IMR-90 (cell line): ENCODE results near the gene STRN4. TPM values are rescaled to one million over a fixed set of nuclear protein-coding genes. Genes with fewer than 3 reads are reported as not detected.

ENCODE experiments used
- ATAC-seq: fragments of 200-7000 bp; cut with Tn5 transposase; 2 replicates; pipeline ENCODE4 v1.9.1; 2020; ENCODE audit warnings: low read depth, mild to moderate bottlenecking, moderate library complexity
- BruUV-seq: library from RNA; stranded (reverse); fragments of 400-500 nt; replicated peaks from 2 replicates; lab custom pipeline; 2021; lab: Mats Ljungman, UMichigan
- CTCF ChIA-PET: fragments of 300-600 bp; formaldehyde crosslinking; extraction: SDS; loops from one replicate; lab custom pipeline; 2021; ENCODE audit warnings: antibody characterized with exemption; lab: Yijun Ruan, JAX
- POLR2A ChIA-PET: fragments of 300-600 bp; sonication (Branson Sonifier 250); formaldehyde crosslinking; loops from one replicate; lab custom pipeline; 2022; ENCODE audit warnings: antibody characterized with exemption; ENCODE audit not compliant: unreplicated experiment; lab: Charles Lee
- DNase-seq: peaks from one replicate; pipeline ENCODE4 v3.0.0; 2013
- H2AFZ ChIP-seq: replicated peaks from 2 replicates; pipeline ENCODE3; 2013; ENCODE audit warnings: low read length, mild to moderate bottlenecking; ENCODE audit not compliant: poor library complexity
- H2AK5ac ChIP-seq: 2 replicates; pipeline ENCODE4 v1.6.1; 2013; ENCODE audit warnings: low read depth, low read length, inconsistent platforms
- H2AK9ac ChIP-seq: replicated peaks from 2 replicates; pipeline ENCODE3; 2013; ENCODE audit warnings: mild to moderate bottlenecking, low read depth, low read length, moderate library complexity; ENCODE audit not compliant: poor library complexity
- H2BK120ac ChIP-seq: 2 replicates; pipeline ENCODE4 v1.6.1; 2013; ENCODE audit warnings: low read depth, low read length, inconsistent platforms
- H2BK15ac ChIP-seq: 3 replicates; pipeline ENCODE4 v1.6.1; 2013; ENCODE audit warnings: low read depth, low read length, inconsistent platforms
- H2BK20ac ChIP-seq: 2 replicates; pipeline ENCODE4 v1.6.1; 2013; ENCODE audit warnings: low read depth, mild to moderate bottlenecking, inconsistent platforms, low read length, moderate library complexity
- H2BK5ac ChIP-seq: 2 replicates; pipeline ENCODE4 v1.6.1; 2013; ENCODE audit warnings: mild to moderate bottlenecking, low read depth, low read length, inconsistent platforms; ENCODE audit not compliant: poor library complexity, severe bottlenecking
- H3K14ac ChIP-seq: replicated peaks from 2 replicates; pipeline ENCODE4 v1.6.1; 2013; ENCODE audit warnings: low read depth, low read length, inconsistent platforms
- H3K18ac ChIP-seq: 2 replicates; pipeline ENCODE4 v1.6.1; 2013; ENCODE audit warnings: low read depth, low read length, control low read depth
- H3K23ac ChIP-seq: 2 replicates; pipeline ENCODE4 v1.6.1; 2013; ENCODE audit warnings: low read depth, low read length, inconsistent platforms
- H3K27ac ChIP-seq: 2 replicates; pipeline ENCODE4 v1.5.1; 2013; ENCODE audit warnings: mild to moderate bottlenecking, control low read depth, low read length; ENCODE audit not compliant: insufficient read depth
- H3K27me3 ChIP-seq: 2 replicates; pipeline ENCODE4 v1.6.1; 2013; ENCODE audit warnings: low read length; ENCODE audit not compliant: control insufficient read depth, insufficient read depth
- H3K36me3 ChIP-seq: 2 replicates; pipeline ENCODE4 v1.6.1; 2013; ENCODE audit warnings: low read length, mixed read lengths; ENCODE audit not compliant: control insufficient read depth, insufficient read depth
- H3K4ac ChIP-seq: 2 replicates; pipeline ENCODE4 v1.6.1; 2013; ENCODE audit warnings: low read depth, low read length, inconsistent platforms
- H3K4me1 ChIP-seq: 2 replicates; pipeline ENCODE4 v1.6.1; 2013; ENCODE audit warnings: low read length, mixed read lengths; ENCODE audit not compliant: control insufficient read depth, insufficient read depth
- H3K4me2 ChIP-seq: 2 replicates; pipeline ENCODE4 v1.6.1; 2013; ENCODE audit warnings: low read depth, mild to moderate bottlenecking, control low read depth, low read length, moderate library complexity
- H3K4me3 ChIP-seq: 2 replicates; pipeline ENCODE4 v1.5.1; 2013; ENCODE audit warnings: low read depth, mild to moderate bottlenecking, control low read depth, low read length, moderate library complexity; ENCODE audit not compliant: insufficient read depth
- H3K56ac ChIP-seq: 2 replicates; pipeline ENCODE4 v1.6.1; 2013; ENCODE audit warnings: low read length, inconsistent platforms; ENCODE audit not compliant: insufficient read depth; ENCODE audit errors: extremely low read depth
- H3K79me1 ChIP-seq, 2 experiments: 2 replicates each; pipeline ENCODE4 v1.6.1; 2013; ENCODE audit warnings: low read length in 2 of 2, inconsistent platforms in 1 of 2, low read depth in 1 of 2
- H3K9ac ChIP-seq: 2 replicates; pipeline ENCODE4 v1.6.1; 2013; ENCODE audit warnings: low read depth, low read length, control low read depth
- H3K9me1 ChIP-seq: 2 replicates; pipeline ENCODE4 v1.6.1; 2013; ENCODE audit warnings: low read length, inconsistent platforms; ENCODE audit not compliant: insufficient read depth
- H3K9me3 ChIP-seq: 2 replicates; pipeline ENCODE4 v1.6.1; 2013; ENCODE audit warnings: low read length; ENCODE audit not compliant: control insufficient read depth, insufficient read depth
- H4K20me1 ChIP-seq: 2 replicates; pipeline ENCODE4 v1.6.1; 2013; ENCODE audit warnings: low read length, inconsistent platforms; ENCODE audit not compliant: insufficient read depth
- H4K5ac ChIP-seq: 2 replicates; pipeline ENCODE4 v1.6.1; 2013; ENCODE audit warnings: mild to moderate bottlenecking, low read depth, low read length, control low read depth
- H4K8ac ChIP-seq, 2 experiments: 2 replicates each; pipeline ENCODE4 v1.6.1; 2013; ENCODE audit warnings: low read depth in 2 of 2, low read length in 2 of 2, control low read depth in 1 of 2, inconsistent platforms in 1 of 2
- H4K91ac ChIP-seq: 2 replicates; pipeline ENCODE4 v1.6.1; 2013; ENCODE audit warnings: low read depth, low read length, inconsistent platforms; ENCODE audit not compliant: insufficient read depth
- FOS ChIP-seq: fragments of 150-350 bp; IDR thresholded peaks from 2 replicates; pipeline ENCODE4 v1.6.1; 2016; ENCODE audit warnings: low read depth, low read length
- MAFK ChIP-seq: IDR thresholded peaks from 2 replicates; pipeline ENCODE4 v1.6.1; 2012; ENCODE audit warnings: low read depth, low read length, improper control_type of control experiment
- MXI1 ChIP-seq: IDR thresholded peaks from 2 replicates; pipeline ENCODE4 v1.6.1; 2012; ENCODE audit warnings: low read depth, mild to moderate bottlenecking, low read length, moderate library complexity, borderline replicate concordance
- POLR2A ChIP-seq: IDR thresholded peaks from 2 replicates; pipeline ENCODE4 v1.6.1; 2012; ENCODE audit warnings: mild to moderate bottlenecking, low read depth, low read length
- RAD21 ChIP-seq: IDR thresholded peaks from 2 replicates; pipeline ENCODE4 v1.6.1; 2012; ENCODE audit warnings: low read length, improper control_type of control experiment
- RFX5 ChIP-seq: IDR thresholded peaks from 2 replicates; pipeline ENCODE4 v1.8.0; 2012; ENCODE audit warnings: low read depth, mild to moderate bottlenecking, low read length, moderate library complexity
- WGBS, 2 experiments: methylation state at CpG; one replicate each; pipeline versions ENCODE4 v1.1.5 to v1.1.7; 2013; ENCODE audit warnings: missing lambda C conversion rate in 2 of 2; ENCODE audit not compliant: insufficient read length in 1 of 2; ENCODE audit errors: extremely low coverage in 2 of 2; 5-methylcytosine and 5-hydroxymethylcytosine counted together
- dilution Hi-C: fragments of 300-500 bp; cut with HindIII; formaldehyde crosslinking; loops from one replicate; pipeline ENCODE4 v1.14.3; 2018; ENCODE audit warnings: low sequenced_read_pairs; ENCODE audit not compliant: unreplicated experiment
- in situ Hi-C: fragments of 300-500 bp; cut with MboI; formaldehyde crosslinking; loops from 3 replicates; pipeline ENCODE4 v1.14.3; 2019; ENCODE audit warnings: low sequenced_read_pairs, inconsistent platforms, mixed read lengths
- intact Hi-C: fragments of 100-400 bp; cut with micrococcal nuclease; formaldehyde crosslinking; loops from 2 replicates; pipeline ENCODE4 v1.10.0; 2022
- polyA plus RNA-seq, 3 experiments: library from polyadenylated mRNA; depleted of rRNA; stranded (reverse); fragments of >200 nt; gene quantifications; 2 replicates each; pipeline ENCODE4 v1.2.3, GENCODE V29; 2012; ENCODE audit warnings: low replicate concordance in 1 of 3
- total RNA-seq: library from RNA; depleted of rRNA; stranded (reverse); fragments of >200 nt; gene quantifications from 2 replicates; pipeline ENCODE4 v1.2.3, GENCODE V29; 2012
- TF ChIP-seq, protein P1 (sequence below): fragments of 150-350 bp; IDR thresholded peaks from 2 replicates; pipeline ENCODE4 v1.6.1; 2016; ENCODE audit warnings: low read depth, mild to moderate bottlenecking, low read length, moderate library complexity, borderline replicate concordance
- TF ChIP-seq, protein P2 (sequence below): fragments of 150-350 bp; IDR thresholded peaks from 2 replicates; pipeline ENCODE4 v1.6.1; 2017; ENCODE audit warnings: mild to moderate bottlenecking, antibody characterized with exemption, low read length, low read depth

STRN4 gene
- total and polyA plus RNA-seq, 2 of the 4 experiments (the other 2 are of a cell fraction), result 36.7 to 112 TPM

DNA sequence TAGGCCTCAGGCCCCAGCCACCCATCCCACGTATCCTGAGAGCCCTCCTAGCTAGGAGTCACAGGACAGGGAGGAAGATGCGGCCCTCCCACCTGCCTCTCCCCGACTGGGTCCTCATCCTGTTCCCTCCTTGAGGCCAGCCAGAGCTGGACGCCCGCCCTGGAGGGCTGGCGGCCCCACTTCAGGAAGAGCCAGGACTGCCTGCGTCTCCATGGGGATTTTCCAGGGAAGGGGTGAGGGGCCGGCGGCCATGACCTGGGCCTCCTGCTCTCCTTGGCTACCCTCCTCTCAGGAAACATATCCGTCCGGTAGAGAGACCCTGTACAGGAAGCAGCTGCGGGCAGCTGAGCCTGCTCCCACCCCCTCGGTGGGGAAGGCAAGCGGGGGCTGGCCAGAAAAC lies 18.0 kb downstream of the STRN4 start (continued):
- TF ChIP-seq FOS, result no peak
- TF ChIP-seq MXI1, result no peak
- TF ChIP-seq POLR2A, result no peak
- no peak for TF ChIP-seq RAD21

- no peak overlapping the region for H3K23ac ChIP-seq
- in situ Hi-C loops (no loop called here), intact Hi-C loops (no loop called here), dilution Hi-C loops (no loop called here)
- no peak overlapping the region for H2AK9ac ChIP-seq
- H4K8ac ChIP-seq, result no peak overlapping the region
- WGBS, 2 experiments, result 83% methylated on average over 2 of the region's 11 CpGs; no CpG with 5 or more reads in 1 of the 2 experiments
- H3K27ac ChIP-seq, result no peak overlapping the region
- BruUV-seq, result no TSS peak
- H3K18ac ChIP-seq, result no peak overlapping the region
- ATAC-seq (no peak), DNase-seq (no peak)
- no peak overlapping the region for H3K56ac ChIP-seq
- H3K4me2 ChIP-seq, result no peak overlapping the region
- CTCF ChIA-PET, result no interaction called here
- no peaks in the 10 kb centered on the region for H3K9me3 ChIP-seq
- no peak overlapping the region for H2AFZ ChIP-seq
- H3K36me3 ChIP-seq, result peaks cover 83% of the 10 kb centered on the region
- H2BK20ac ChIP-seq, result no peak overlapping the region
- no peak overlapping the region for H2BK120ac ChIP-seq
- no peak overlapping the region for H4K5ac ChIP-seq
- no peaks in the 10 kb centered on the region for H3K27me3 ChIP-seq
- H3K9me1 ChIP-seq, result peaks cover 17% of the 10 kb centered on the region; the same call in 1 of the 2 replicates
- peaks cover 14% of the 10 kb centered on the region for H3K4me1 ChIP-seq
- H3K4me3 ChIP-seq, result no peak overlapping the region
- H3K79me1 ChIP-seq, result peaks cover 31 to 75% of the 10 kb centered on the region in 2 experiments
- no peak overlapping the region for H3K14ac ChIP-seq
- no peak overlapping the region for H2BK15ac ChIP-seq
- TF ChIP-seq, protein P1, sequence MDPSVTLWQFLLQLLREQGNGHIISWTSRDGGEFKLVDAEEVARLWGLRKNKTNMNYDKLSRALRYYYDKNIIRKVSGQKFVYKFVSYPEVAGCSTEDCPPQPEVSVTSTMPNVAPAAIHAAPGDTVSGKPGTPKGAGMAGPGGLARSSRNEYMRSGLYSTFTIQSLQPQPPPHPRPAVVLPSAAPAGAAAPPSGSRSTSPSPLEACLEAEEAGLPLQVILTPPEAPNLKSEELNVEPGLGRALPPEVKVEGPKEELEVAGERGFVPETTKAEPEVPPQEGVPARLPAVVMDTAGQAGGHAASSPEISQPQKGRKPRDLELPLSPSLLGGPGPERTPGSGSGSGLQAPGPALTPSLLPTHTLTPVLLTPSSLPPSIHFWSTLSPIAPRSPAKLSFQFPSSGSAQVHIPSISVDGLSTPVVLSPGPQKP, result no peak
- no peak for TF ChIP-seq RFX5
- TF ChIP-seq, protein P2, sequence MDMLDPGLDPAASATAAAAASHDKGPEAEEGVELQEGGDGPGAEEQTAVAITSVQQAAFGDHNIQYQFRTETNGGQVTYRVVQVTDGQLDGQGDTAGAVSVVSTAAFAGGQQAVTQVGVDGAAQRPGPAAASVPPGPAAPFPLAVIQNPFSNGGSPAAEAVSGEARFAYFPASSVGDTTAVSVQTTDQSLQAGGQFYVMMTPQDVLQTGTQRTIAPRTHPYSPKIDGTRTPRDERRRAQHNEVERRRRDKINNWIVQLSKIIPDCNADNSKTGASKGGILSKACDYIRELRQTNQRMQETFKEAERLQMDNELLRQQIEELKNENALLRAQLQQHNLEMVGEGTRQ, result no peak
- TF ChIP-seq RAD21, result no peak
- no peak for TF ChIP-seq MAFK
- H2AK5ac ChIP-seq, result no peak overlapping the region
- peaks cover 60% of the 10 kb centered on the region for H4K20me1 ChIP-seq
- no peak overlapping the region for H4K91ac ChIP-seq
- no peak overlapping the region for H3K4ac ChIP-seq
- H3K9ac ChIP-seq, result no peak overlapping the region
- POLR2A ChIA-PET, result no interaction called here
- H2BK5ac ChIP-seq, result no peak overlapping the region
Observed at GRCh38 chr19:46727757-46728156, 18.5 kb downstream of the STRN4 start.
